Measurements from ENCODE around the gene SOS1. TPM values are rescaled to one million over a fixed set of nuclear protein-coding genes. Genes with fewer than 3 reads are reported as not detected.
"Not testable (repeated sequence)": the region's sequence is repeated elsewhere in the genome, so short reads cannot be mapped to it uniquely, and the experiment has no call there.

The SOS1 gene
- total RNA-seq, 2 donors from 2014 or later, result 15.3 to 21.3 TPM

- H3K27me3 ChIP-seq, result no peaks in the 10 kb centered on the region
- no peaks in the 10 kb centered on the region for H3K36me3 ChIP-seq
- no peak for DNase-seq (ENCODE audit: low spot score)
- H3K4me1 ChIP-seq, result peaks cover 0 to 11% of the 10 kb centered on the region in 2 donors
- no peak overlapping the region for H3K4me3 ChIP-seq
- H3K27ac ChIP-seq, result no peak overlapping the region
- no peak for TF ChIP-seq CTCF (IDR thresholded peaks at IDR 0.05)
- no peaks in the 10 kb centered on the region for H3K9me3 ChIP-seq
Measured at GRCh38 chr2:39142904-39143605, 22.2 kb upstream of the SOS1 start.

GRCh38 chr2:39141334-39142271, 20.8 kb upstream of the SOS1 start:
- no peaks in the 10 kb centered on the region for H3K27me3 ChIP-seq
- TF ChIP-seq CTCF (IDR thresholded peaks at IDR 0.05), result no peak
- DNase-seq (ENCODE audit: low spot score), result no peak
- no peaks in the 10 kb centered on the region for H3K36me3 ChIP-seq
- H3K4me3 ChIP-seq, result no peak overlapping the region
- peak overlapping the region in 1 of 2 donors; percentile 70 for H3K27ac ChIP-seq
- H3K4me1 ChIP-seq, result peaks cover 0 to 11% of the 10 kb centered on the region in 2 donors
- H3K9me3 ChIP-seq, result no peaks in the 10 kb centered on the region

GRCh38 chr2:39140948-39141333, 20.1 kb upstream of the SOS1 start:
- H3K4me1 ChIP-seq, result peaks cover 0 to 11% of the 10 kb centered on the region in 2 donors
- DNase-seq (ENCODE audit: low spot score); H3K36me3 ChIP-seq; H3K9me3 ChIP-seq; H3K4me3 ChIP-seq; H3K27me3 ChIP-seq: not testable (repeated sequence)
- H3K27ac ChIP-seq, result peak overlapping the region in 1 of 2 donors; percentile 30

- Histone ChIP-seq H3K27ac (peak overlapping the region in 1 of 2 donors; percentile 30), H3K4me1 (peaks cover 0 to 11% of the 10 kb centered on the region in 2 donors), H3K9me3 (no peaks in the 10 kb centered on the region), H3K4me3 (no peak overlapping the region), H3K36me3 (no peaks in the 10 kb centered on the region), H3K27me3 (no peaks in the 10 kb centered on the region)
- TF ChIP-seq CTCF (IDR thresholded peaks at IDR 0.05), result no peak
- DNase-seq (ENCODE audit: low spot score), result no peak
Measured at GRCh38 chr2:39140322-39140847, 19.5 kb upstream of the SOS1 start.

GRCh38 chr2:39139511-39140237, 18.8 kb upstream of the SOS1 start:
- Histone ChIP-seq H3K27me3 (no peaks in the 10 kb centered on the region), H3K9me3 (no peaks in the 10 kb centered on the region), H3K27ac (peak overlapping the region in 1 of 2 donors; percentile 30), H3K4me3 (no peak overlapping the region), H3K36me3 (no peaks in the 10 kb centered on the region), H3K4me1 (peaks cover 0 to 11% of the 10 kb centered on the region in 2 donors)
- no peak for DNase-seq (ENCODE audit: low spot score)
- TF ChIP-seq CTCF (IDR thresholded peaks at IDR 0.05), result no peak
